H9 (cell line): ENCODE measurements around the gene GLS. TPM values are rescaled to one million over a fixed set of nuclear protein-coding genes. Genes with fewer than 3 reads are reported as not detected.

Experiments used
- DNase-seq: peaks from one replicate; pipeline ENCODE4 v3.0.0-alpha.2; 2017
- H2AFZ ChIP-seq: one replicate; pipeline ENCODE4 v1.6.1; 2013; ENCODE audit warnings: mild to moderate bottlenecking, low read length, control low read depth, moderate library complexity
- H2AK5ac ChIP-seq: 2 replicates; pipeline ENCODE4 v1.6.1; 2013; ENCODE audit warnings: low read length, control low read depth, mixed read lengths; ENCODE audit not compliant: insufficient read length
- H2BK120ac ChIP-seq: one replicate; pipeline ENCODE4 v1.6.1; 2013; ENCODE audit warnings: low read depth, mild to moderate bottlenecking, low read length, control low read depth, inconsistent platforms; ENCODE audit not compliant: poor library complexity, severe bottlenecking
- H2BK12ac ChIP-seq: 2 replicates; pipeline ENCODE4 v1.6.1; 2013; ENCODE audit warnings: low read length, control low read depth, mixed read lengths, low read depth; ENCODE audit not compliant: insufficient read length
- H2BK15ac ChIP-seq: 2 replicates; pipeline ENCODE4 v1.6.1; 2013; ENCODE audit warnings: low read depth, low read length, control low read depth
- H2BK20ac ChIP-seq: one replicate; pipeline ENCODE4 v1.6.1; 2013; ENCODE audit warnings: low read depth, mild to moderate bottlenecking, low read length, control low read depth, inconsistent platforms; ENCODE audit not compliant: poor library complexity, severe bottlenecking
- H2BK5ac ChIP-seq: 2 replicates; pipeline ENCODE4 v1.6.1; 2013; ENCODE audit warnings: low read length, control low read depth, mixed read lengths; ENCODE audit not compliant: insufficient read length
- H3K14ac ChIP-seq: 2 replicates; pipeline ENCODE4 v1.6.1; 2013; ENCODE audit warnings: low read length, control low read depth; ENCODE audit not compliant: insufficient read depth
- H3K18ac ChIP-seq: 2 replicates; pipeline ENCODE4 v1.6.1; 2013; ENCODE audit warnings: low read depth, mild to moderate bottlenecking, mixed read lengths, low read length, control low read depth; ENCODE audit not compliant: insufficient read length
- H3K23ac ChIP-seq: 2 replicates; pipeline ENCODE4 v1.6.1; 2013; ENCODE audit warnings: low read length, control low read depth, mixed read lengths, low read depth; ENCODE audit not compliant: insufficient read length
- H3K23me2 ChIP-seq: 2 replicates; pipeline ENCODE4 v1.6.1; 2013; ENCODE audit warnings: low read depth, mild to moderate bottlenecking, mixed read lengths, low read length, control low read depth; ENCODE audit not compliant: insufficient read length, poor library complexity, severe bottlenecking
- H3K27ac ChIP-seq: 2 replicates; pipeline ENCODE4 v1.5.1; 2013; ENCODE audit warnings: low read length, control low read depth, mixed read lengths, low read depth; ENCODE audit not compliant: insufficient read length
- H3K27me3 ChIP-seq: 2 replicates; pipeline ENCODE4 v1.6.1; 2013; ENCODE audit warnings: low read length, control low read depth, inconsistent platforms; ENCODE audit not compliant: insufficient read depth
- H3K4ac ChIP-seq: 2 replicates; pipeline ENCODE4 v1.6.1; 2013; ENCODE audit warnings: low read depth, mild to moderate bottlenecking, control low read depth, inconsistent platforms, low read length, moderate library complexity
- H3K4me1 ChIP-seq: 2 replicates; pipeline ENCODE4 v1.6.1; 2013; ENCODE audit warnings: low read length, control low read depth, inconsistent platforms; ENCODE audit not compliant: insufficient read depth
- H3K4me2 ChIP-seq: 2 replicates; pipeline ENCODE4 v1.6.1; 2013; ENCODE audit warnings: low read length, control low read depth, mixed read lengths; ENCODE audit not compliant: insufficient read length, insufficient read depth
- H3K56ac ChIP-seq: 2 replicates; pipeline ENCODE4 v1.6.1; 2013; ENCODE audit warnings: low read depth, mild to moderate bottlenecking, mixed read lengths, low read length, control low read depth; ENCODE audit not compliant: insufficient read length
- H3K79me1 ChIP-seq: 2 replicates; pipeline ENCODE4 v1.6.1; 2013; ENCODE audit warnings: low read depth, mild to moderate bottlenecking, moderate library complexity, low read length, control low read depth, inconsistent platforms; ENCODE audit not compliant: insufficient read depth, poor library complexity, severe bottlenecking
- H3K79me2 ChIP-seq: 2 replicates; pipeline ENCODE4 v1.6.1; 2013; ENCODE audit warnings: low read length, control low read depth, inconsistent platforms; ENCODE audit not compliant: insufficient read depth
- H3K9ac ChIP-seq: 2 replicates; pipeline ENCODE4 v1.6.1; 2013; ENCODE audit warnings: low read length, control low read depth, mixed read lengths; ENCODE audit not compliant: insufficient read length; ENCODE audit errors: extremely low read depth
- H3K9me3 ChIP-seq: one replicate; pipeline ENCODE4 v1.6.1; 2013; ENCODE audit warnings: low read depth, low read length, inconsistent platforms; ENCODE audit not compliant: control insufficient read depth
- H3T11ph ChIP-seq: one replicate; pipeline ENCODE4 v1.6.1; 2013; ENCODE audit warnings: mild to moderate bottlenecking, low read length, control low read depth, inconsistent platforms
- H4K20me1 ChIP-seq: one replicate; pipeline ENCODE4 v1.6.1; 2013; ENCODE audit not compliant: control insufficient read depth, insufficient read length, insufficient read depth
- H4K5ac ChIP-seq: 2 replicates; pipeline ENCODE4 v1.6.1; 2013; ENCODE audit warnings: low read depth, mild to moderate bottlenecking, mixed read lengths, low read length, control low read depth; ENCODE audit not compliant: insufficient read length
- H4K8ac ChIP-seq: replicated peaks from 2 replicates; pipeline ENCODE4 v1.6.1; 2013; ENCODE audit warnings: low read length, control low read depth, mixed read lengths, low read depth; ENCODE audit not compliant: insufficient read length
- H4K91ac ChIP-seq: 2 replicates; pipeline ENCODE4 v1.6.1; 2013; ENCODE audit warnings: low read depth, mild to moderate bottlenecking, moderate library complexity, mixed read lengths, low read length, control low read depth; ENCODE audit not compliant: insufficient read length
- H3K27ac Mint-ChIP-seq, 3 experiments: 2 replicates in 2 of 3; 3 replicates in 1 of 3; pipeline ENCODE4 v1.8.0; 2020 to 2021; ENCODE audit warnings: mixed read lengths in 3 of 3, mild to moderate bottlenecking in 1 of 3, moderate library complexity in 1 of 3
- H3K27me3 Mint-ChIP-seq: 2 replicates; pipeline ENCODE4 v1.8.0; 2021; ENCODE audit warnings: low read depth, mild to moderate bottlenecking, moderate library complexity, mixed read lengths
- H3K36me3 Mint-ChIP-seq, 3 experiments: 2 replicates in 2 of 3; 3 replicates in 1 of 3; pipeline ENCODE4 v1.8.0; 2020 to 2021; ENCODE audit warnings: low read depth in 3 of 3, mixed read lengths in 3 of 3; ENCODE audit not compliant: insufficient read depth in 1 of 3
- H3K4me1 Mint-ChIP-seq, 2 experiments: 2 replicates each; pipeline ENCODE4 v1.8.0; 2020; ENCODE audit warnings: mixed read lengths in 2 of 2
- H3K4me3 Mint-ChIP-seq, 2 experiments: 2 replicates in 1 of 2; 3 replicates in 1 of 2; pipeline ENCODE4 v1.8.0; 2020 to 2021; ENCODE audit warnings: mild to moderate bottlenecking in 2 of 2, mixed read lengths in 2 of 2, moderate library complexity in 1 of 2
- H3K9me3 Mint-ChIP-seq, 2 experiments: 2 replicates in 1 of 2; 3 replicates in 1 of 2; pipeline ENCODE4 v1.8.0; 2020; ENCODE audit warnings: mild to moderate bottlenecking in 2 of 2, mixed read lengths in 2 of 2, moderate library complexity in 1 of 2
- WGBS: extraction: QIAGEN DNeasy Blood & Tissue Kit; methylation state at CpG from one replicate; pipeline ENCODE4 v1.1.7; 2013; ENCODE audit warnings: missing lambda C conversion rate, low lambda C conversion rate, mixed read lengths; ENCODE audit not compliant: insufficient read length; ENCODE audit errors: extremely low coverage; 5-methylcytosine and 5-hydroxymethylcytosine counted together
- total RNA-seq: library from RNA; stranded (reverse); gene quantifications from 2 replicates; pipeline ENCODE4 v1.2.1, GENCODE V29; 2021
- TF ChIP-seq, protein P1 (sequence below): fragments of 200-600 bp; sonication (generic); conservative IDR thresholded peaks from 3 replicates; pipeline ENCODE4 v1.8.0; 2021; ENCODE audit warnings: antibody characterized with exemption, mild to moderate bottlenecking

Gene GLS
- total RNA-seq, 1 experiment from 2014 or later = 69.3 TPM

GRCh38 chr2:190965580-190966222, 85.1 kb downstream of the GLS start:
- H2BK5ac ChIP-seq = no peak overlapping the region
- no peak overlapping the region for H2AK5ac ChIP-seq
- H3K23ac ChIP-seq = no peak overlapping the region
- DNase-seq = no peak
- no peak overlapping the region for H2BK15ac ChIP-seq
- no peak overlapping the region for H3K9ac ChIP-seq
- H4K5ac ChIP-seq = no peak overlapping the region
- H3K27me3 ChIP-seq = no peaks in the 10 kb centered on the region
- H3K36me3 Mint-ChIP-seq = peaks cover 4 to 34% (median 18%) of the 10 kb centered on the region in 3 experiments; a peak in 6 of 7 replicates
- H3K9me3 Mint-ChIP-seq = no peaks in the 10 kb centered on the region
- no peak overlapping the region for H3K18ac ChIP-seq
- no peaks in the 10 kb centered on the region for H3K4me1 ChIP-seq
- H4K8ac ChIP-seq = no peak overlapping the region
- no peak overlapping the region for H2BK12ac ChIP-seq
- no peak overlapping the region for H3K56ac ChIP-seq
- no peak overlapping the region for H4K91ac ChIP-seq
- no CpG with 5 or more reads among the region's 2 CpGs for WGBS
- no peak overlapping the region for H3K27ac ChIP-seq
- TF ChIP-seq, protein P1, sequence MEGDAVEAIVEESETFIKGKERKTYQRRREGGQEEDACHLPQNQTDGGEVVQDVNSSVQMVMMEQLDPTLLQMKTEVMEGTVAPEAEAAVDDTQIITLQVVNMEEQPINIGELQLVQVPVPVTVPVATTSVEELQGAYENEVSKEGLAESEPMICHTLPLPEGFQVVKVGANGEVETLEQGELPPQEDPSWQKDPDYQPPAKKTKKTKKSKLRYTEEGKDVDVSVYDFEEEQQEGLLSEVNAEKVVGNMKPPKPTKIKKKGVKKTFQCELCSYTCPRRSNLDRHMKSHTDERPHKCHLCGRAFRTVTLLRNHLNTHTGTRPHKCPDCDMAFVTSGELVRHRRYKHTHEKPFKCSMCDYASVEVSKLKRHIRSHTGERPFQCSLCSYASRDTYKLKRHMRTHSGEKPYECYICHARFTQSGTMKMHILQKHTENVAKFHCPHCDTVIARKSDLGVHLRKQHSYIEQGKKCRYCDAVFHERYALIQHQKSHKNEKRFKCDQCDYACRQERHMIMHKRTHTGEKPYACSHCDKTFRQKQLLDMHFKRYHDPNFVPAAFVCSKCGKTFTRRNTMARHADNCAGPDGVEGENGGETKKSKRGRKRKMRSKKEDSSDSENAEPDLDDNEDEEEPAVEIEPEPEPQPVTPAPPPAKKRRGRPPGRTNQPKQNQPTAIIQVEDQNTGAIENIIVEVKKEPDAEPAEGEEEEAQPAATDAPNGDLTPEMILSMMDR = no peak
- H3K4ac ChIP-seq = no peak overlapping the region
- no peaks in the 10 kb centered on the region for H3K9me3 ChIP-seq
- no peaks in the 10 kb centered on the region for H3K23me2 ChIP-seq
- no peaks in the 10 kb centered on the region for H3K27me3 Mint-ChIP-seq
- no peak overlapping the region for H2AFZ ChIP-seq
- no peak overlapping the region for H3K4me2 ChIP-seq
- H4K20me1 ChIP-seq = no peaks in the 10 kb centered on the region
- no peak overlapping the region for H3K14ac ChIP-seq
- no peak overlapping the region for H2BK20ac ChIP-seq
- no peak overlapping the region for H3K27ac Mint-ChIP-seq
- H3T11ph ChIP-seq = no peak overlapping the region
- no peaks in the 10 kb centered on the region for H3K4me1 Mint-ChIP-seq
- H3K79me1 ChIP-seq = no peaks in the 10 kb centered on the region
- H2BK120ac ChIP-seq = no peak overlapping the region
- no peaks in the 10 kb centered on the region for H3K79me2 ChIP-seq
- H3K4me3 Mint-ChIP-seq = no peak overlapping the region
